Measurements from ENCODE around the gene CCDC57.
A peak's percentile ranks its signal among the peaks of the same experiment; 100 is the strongest.

Gene CCDC57

GRCh38 chr17:82070611-82071010 is 142.0 kb downstream of the CCDC57 start:
- DNase-seq, result no peak
- no peaks in the 10 kb centered on the region for H3K27me3 ChIP-seq (replicated peaks in 2 of 5; ENCODE audit: control insufficient read depth in 4 of 5, insufficient read depth in 5 of 5, low read length in 4 of 5)
- H3K27ac ChIP-seq (ENCODE audit: insufficient read depth in 1 of 2, low read depth in 1 of 2, low read length in 2 of 2, poor library complexity in 1 of 2, severe bottlenecking in 2 of 2), result no peak overlapping the region
- H3K4me3 ChIP-seq (ENCODE audit: control insufficient read depth in 1 of 7, extremely low read depth in 1 of 7, insufficient read depth in 4 of 7, low read depth in 2 of 7, low read length in 6 of 7), result no peak overlapping the region
- peaks cover 0 to 8% (median 5%) of the 10 kb centered on the region in 4 experiments for H3K4me1 ChIP-seq (ENCODE audit: control extremely low read depth in 1 of 4, control insufficient read depth in 4 of 4, insufficient read depth in 4 of 4, low read length in 3 of 4)
- H3K36me3 ChIP-seq (ENCODE audit: control insufficient read depth in 4 of 4, insufficient read depth in 4 of 4, low read length in 3 of 4), result no peaks in the 10 kb centered on the region
- no peaks in the 10 kb centered on the region for H3K9me3 ChIP-seq (ENCODE audit: control extremely low read depth in 1 of 5, control insufficient read depth in 4 of 5, insufficient read depth in 2 of 5, low read depth in 1 of 5, low read length in 4 of 5)
- CTCF ChIA-PET, result interaction anchor here (1.5 kb wide), 1 partner anchor 36 kb away, joined by 3 read pairs; no protein-coding TSS in a partner anchor
- POLR2A ChIA-PET, result no interaction called here

DNA sequence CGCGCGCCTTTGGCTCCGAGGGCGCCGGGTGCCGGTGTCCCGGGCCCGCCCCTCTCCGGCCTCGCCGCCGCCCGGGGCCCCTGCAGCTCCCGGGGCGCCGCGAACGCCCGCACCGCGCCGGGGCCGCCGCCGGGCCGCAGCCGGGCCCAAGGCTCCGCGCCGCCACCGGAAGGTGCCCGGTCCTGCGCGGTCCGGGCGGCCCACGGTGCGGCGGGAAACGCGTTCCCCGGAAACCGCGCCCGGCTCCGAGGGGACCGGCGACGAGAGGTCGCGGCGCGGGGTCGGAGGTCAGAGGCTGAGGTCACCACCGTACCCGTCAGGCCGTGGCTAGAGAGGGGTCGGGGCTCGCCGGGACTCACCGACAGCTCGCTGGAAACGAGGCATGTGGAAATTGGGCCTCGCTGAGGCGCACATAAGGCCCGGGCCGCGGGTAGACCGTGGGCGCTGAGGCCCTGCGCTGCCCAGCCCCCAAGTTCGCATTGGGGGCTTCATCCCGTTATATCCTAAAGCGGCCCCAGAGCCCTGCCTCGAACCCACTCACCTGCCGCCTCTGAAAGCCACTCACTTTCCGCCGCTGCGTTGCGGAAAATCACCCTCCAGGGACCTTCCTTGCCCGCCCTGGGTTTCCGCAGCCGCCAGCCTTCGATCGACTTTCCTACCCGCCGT is 146.9 kb downstream of the CCDC57 start, which contains the start of gene DUS1L:
Gene DUS1L, minus strand, starts transcription at position 167 of the 666 bp plus-strand sequence. CDS start 745 bp downstream, outside the sequence.
- 6% methylated on average over 80 of the region's 88 CpGs for WGBS (ENCODE audit: insufficient coverage)
- no peaks in the 10 kb centered on the region for H3K27me3 ChIP-seq (replicated peaks in 2 of 5; ENCODE audit: control insufficient read depth in 4 of 5, insufficient read depth in 5 of 5, low read length in 4 of 5)
- peaks cover 6 to 36% (median 23%) of the 10 kb centered on the region in 4 experiments for H3K36me3 ChIP-seq (ENCODE audit: control insufficient read depth in 4 of 4, insufficient read depth in 4 of 4, low read length in 3 of 4)
- H3K4me1 ChIP-seq (ENCODE audit: control extremely low read depth in 1 of 4, control insufficient read depth in 4 of 4, insufficient read depth in 4 of 4, low read length in 3 of 4), result peaks cover 0 to 24% (median 16%) of the 10 kb centered on the region in 4 experiments
- ChIA-PET POLR2A (interaction anchor here (1.0 kb wide), 1 partner anchor 35 kb away, joined by 4 read pairs; no protein-coding TSS in a partner anchor), CTCF (interaction anchor here (0.6 to 1.4 kb wide), 6 partner anchors 16 to 81 kb away, joined by 3 to 4 read pairs (median 4); partner anchors contain the start of gene DCXR)
- peak within 1 kb of the TSS; percentile 50 to 89 (median 74) for H3K4me3 ChIP-seq (ENCODE audit: control insufficient read depth in 1 of 7, extremely low read depth in 1 of 7, insufficient read depth in 4 of 7, low read depth in 2 of 7, low read length in 6 of 7)
- peak within 1 kb of the TSS; percentile 40 to 85 for H3K27ac ChIP-seq (ENCODE audit: insufficient read depth in 1 of 2, low read depth in 1 of 2, low read length in 2 of 2, poor library complexity in 1 of 2, severe bottlenecking in 2 of 2)
- H3K9me3 ChIP-seq (ENCODE audit: control extremely low read depth in 1 of 5, control insufficient read depth in 4 of 5, insufficient read depth in 2 of 5, low read depth in 1 of 5, low read length in 4 of 5), result no peaks in the 10 kb centered on the region
- DNase-seq, result peak; percentile 59 to 71 (median 64)

DNA sequence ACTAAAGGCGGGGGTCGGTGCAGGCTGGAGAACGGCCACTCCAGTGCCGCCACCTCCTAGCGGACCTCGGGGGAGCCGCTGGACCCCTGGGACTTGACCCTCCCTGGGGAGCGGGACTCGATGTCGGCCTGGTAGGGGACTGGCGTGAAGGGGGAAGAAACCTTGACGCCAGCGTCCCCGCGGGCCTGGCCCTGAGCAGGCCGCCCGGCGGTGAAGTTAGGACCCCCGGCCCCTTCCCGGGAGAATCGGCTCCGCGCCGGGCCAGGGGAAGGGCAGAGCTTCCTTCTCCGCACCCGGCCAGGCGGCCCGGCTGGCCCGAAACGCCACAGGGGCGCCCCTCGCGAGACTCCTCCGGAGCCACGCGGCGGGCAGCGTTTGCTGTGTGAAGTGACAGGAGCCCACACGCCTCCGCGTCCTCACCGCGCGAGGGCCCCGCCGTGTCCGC is 147.4 kb downstream of the CCDC57 start:
- peak; percentile 30 to 56 (median 42) for DNase-seq
- peak overlapping the region; percentile 25 to 85 for H3K27ac ChIP-seq (ENCODE audit: insufficient read depth in 1 of 2, low read depth in 1 of 2, low read length in 2 of 2, poor library complexity in 1 of 2, severe bottlenecking in 2 of 2)
- H3K27me3 ChIP-seq (replicated peaks in 2 of 5; ENCODE audit: control insufficient read depth in 4 of 5, insufficient read depth in 5 of 5, low read length in 4 of 5), result no peaks in the 10 kb centered on the region
- 1% methylated on average over 47 of the region's 47 CpGs for WGBS (ENCODE audit: insufficient coverage)
- ChIA-PET CTCF (interaction anchor here (1.1 to 1.4 kb wide), 2 partner anchors 28 to 41 kb away, joined by 3 read pairs; partner anchors contain the start of gene DCXR), POLR2A (interaction anchor here (1.0 kb wide), 1 partner anchor 35 kb away, joined by 4 read pairs; no protein-coding TSS in a partner anchor)
- peaks cover 0 to 24% (median 16%) of the 10 kb centered on the region in 4 experiments for H3K4me1 ChIP-seq (ENCODE audit: control extremely low read depth in 1 of 4, control insufficient read depth in 4 of 4, insufficient read depth in 4 of 4, low read length in 3 of 4)
- peaks cover 7 to 42% (median 29%) of the 10 kb centered on the region in 4 experiments for H3K36me3 ChIP-seq (ENCODE audit: control insufficient read depth in 4 of 4, insufficient read depth in 4 of 4, low read length in 3 of 4)
- H3K4me3 ChIP-seq (ENCODE audit: control insufficient read depth in 1 of 7, extremely low read depth in 1 of 7, insufficient read depth in 4 of 7, low read depth in 2 of 7, low read length in 6 of 7), result peak overlapping the region; percentile 50 to 89 (median 74)
- H3K9me3 ChIP-seq (ENCODE audit: control extremely low read depth in 1 of 5, control insufficient read depth in 4 of 5, insufficient read depth in 2 of 5, low read depth in 1 of 5, low read length in 4 of 5), result no peaks in the 10 kb centered on the region

DNA sequence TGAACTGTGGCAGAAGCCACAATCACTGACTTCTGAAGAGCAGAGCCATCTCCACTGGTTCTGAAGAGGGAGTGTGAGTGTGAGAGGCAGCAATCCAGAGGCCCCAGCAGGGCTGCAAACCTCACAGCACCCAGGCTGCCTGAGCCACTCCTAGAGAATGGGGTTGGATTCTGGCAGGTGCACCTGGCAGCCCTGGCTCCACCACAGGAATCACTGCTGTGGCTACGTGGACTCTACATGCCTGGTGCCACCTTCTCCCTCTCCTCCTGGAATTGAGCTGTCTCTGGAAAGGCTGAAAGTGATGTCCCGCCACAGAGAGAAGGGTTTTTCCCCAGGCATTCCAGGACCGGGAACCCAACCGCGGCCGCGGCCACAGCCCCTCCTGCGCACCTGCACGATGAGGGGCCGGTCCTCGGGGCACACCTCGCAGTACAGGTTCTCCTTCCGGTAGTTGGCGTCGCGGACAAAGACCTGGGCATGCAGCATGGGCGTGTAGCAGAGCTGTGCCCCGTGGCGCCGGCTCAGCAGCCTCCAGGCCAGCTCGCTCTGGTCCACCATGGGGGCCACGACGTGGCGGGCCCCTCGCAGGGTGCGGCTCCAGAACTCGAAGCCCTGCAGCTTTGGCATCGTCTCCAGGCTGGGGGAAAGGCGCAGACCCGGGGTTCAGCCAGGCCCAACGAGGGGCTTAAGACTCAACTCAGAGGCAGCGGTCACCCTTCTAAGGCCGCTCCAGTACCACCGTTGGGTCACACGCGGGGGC is 148.0 kb downstream of the CCDC57 start:
- CTCF ChIA-PET, result interaction anchor here (0.7 kb wide), 1 partner anchor 32 kb away, joined by 3 read pairs; no protein-coding TSS in a partner anchor
- POLR2A ChIA-PET, result interaction anchor here (0.5 to 1.0 kb wide), 2 partner anchors 34 to 359 kb away, joined by 3 to 4 read pairs; no protein-coding TSS in a partner anchor
- H3K36me3 ChIP-seq (ENCODE audit: control insufficient read depth in 4 of 4, insufficient read depth in 4 of 4, low read length in 3 of 4), result peaks cover 7 to 48% (median 34%) of the 10 kb centered on the region in 4 experiments
- no peaks in the 10 kb centered on the region for H3K27me3 ChIP-seq (replicated peaks in 2 of 5; ENCODE audit: control insufficient read depth in 4 of 5, insufficient read depth in 5 of 5, low read length in 4 of 5)
- DNase-seq, result no peak
- H3K9me3 ChIP-seq (ENCODE audit: control extremely low read depth in 1 of 5, control insufficient read depth in 4 of 5, insufficient read depth in 2 of 5, low read depth in 1 of 5, low read length in 4 of 5), result no peaks in the 10 kb centered on the region
- peak overlapping the region; percentile 50 to 89 (median 74) for H3K4me3 ChIP-seq (ENCODE audit: control insufficient read depth in 1 of 7, extremely low read depth in 1 of 7, insufficient read depth in 4 of 7, low read depth in 2 of 7, low read length in 6 of 7)
- peaks cover 0 to 24% (median 16%) of the 10 kb centered on the region in 4 experiments for H3K4me1 ChIP-seq (ENCODE audit: control extremely low read depth in 1 of 4, control insufficient read depth in 4 of 4, insufficient read depth in 4 of 4, low read length in 3 of 4)
- WGBS (ENCODE audit: insufficient coverage), result 47% methylated on average over 31 of the region's 36 CpGs
- peak overlapping the region in 1 of 2 experiments; percentile 85 for H3K27ac ChIP-seq (ENCODE audit: insufficient read depth in 1 of 2, low read depth in 1 of 2, low read length in 2 of 2, poor library complexity in 1 of 2, severe bottlenecking in 2 of 2)

DNA sequence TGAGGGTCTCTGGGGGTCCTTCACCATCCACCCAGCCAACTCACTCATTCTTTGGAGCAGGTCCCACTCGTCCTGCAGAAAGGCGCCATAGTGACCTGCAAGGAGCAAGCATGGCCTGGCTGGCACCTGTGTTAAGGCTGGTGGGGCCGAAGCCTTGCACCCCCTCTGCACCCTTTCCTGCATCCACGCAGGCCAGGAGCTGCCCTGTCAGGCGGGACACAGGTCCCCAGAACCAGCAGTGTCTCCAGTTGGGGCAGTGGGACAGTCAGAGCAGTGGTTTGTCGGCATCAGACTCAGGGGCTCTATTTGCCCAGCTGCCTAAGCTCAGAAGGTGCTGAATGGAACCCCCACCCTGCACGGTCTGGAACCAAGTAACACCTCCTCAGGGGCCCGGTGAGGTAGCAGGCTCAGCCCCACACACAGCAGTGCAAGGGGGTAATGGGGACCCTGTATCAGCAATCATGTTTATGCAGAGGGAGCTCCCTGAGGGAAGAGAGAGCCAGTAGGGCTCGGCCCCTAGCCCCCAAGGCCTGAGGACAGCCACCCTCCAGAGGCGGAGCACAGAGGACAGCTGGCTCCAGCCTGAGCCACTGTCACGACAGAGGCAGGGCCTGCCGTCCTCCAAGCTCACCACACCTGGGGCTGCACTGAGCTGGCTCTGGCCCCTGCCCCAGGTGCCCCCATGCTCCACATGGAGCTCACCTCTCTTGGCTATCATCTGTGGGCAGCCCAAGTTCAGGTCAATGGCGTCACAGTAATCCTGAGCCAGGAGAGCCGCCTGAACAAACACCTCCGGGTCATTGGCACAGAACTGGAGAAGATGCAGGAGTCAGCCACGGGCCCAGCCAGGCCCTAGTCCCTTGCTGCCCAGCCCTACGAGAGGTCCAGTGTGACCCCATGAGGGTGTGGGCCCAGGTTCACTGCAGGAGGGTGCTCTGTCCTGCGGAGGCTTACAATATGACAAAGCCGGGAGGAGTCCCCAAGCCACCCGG is 148.9 kb downstream of the CCDC57 start:
- Histone ChIP-seq H3K36me3 (ENCODE audit: control insufficient read depth in 4 of 4, insufficient read depth in 4 of 4, low read length in 3 of 4) (peaks cover 7 to 57% (median 38%) of the 10 kb centered on the region in 4 experiments), H3K4me3 (ENCODE audit: control insufficient read depth in 1 of 7, extremely low read depth in 1 of 7, insufficient read depth in 4 of 7, low read depth in 2 of 7, low read length in 6 of 7) (peak overlapping the region in 2 of 7 experiments; percentile 11 to 89), H3K4me1 (ENCODE audit: control extremely low read depth in 1 of 4, control insufficient read depth in 4 of 4, insufficient read depth in 4 of 4, low read length in 3 of 4) (peaks cover 0 to 24% (median 16%) of the 10 kb centered on the region in 4 experiments), H3K27ac (ENCODE audit: insufficient read depth in 1 of 2, low read depth in 1 of 2, low read length in 2 of 2, poor library complexity in 1 of 2, severe bottlenecking in 2 of 2) (no peak overlapping the region), H3K9me3 (ENCODE audit: control extremely low read depth in 1 of 5, control insufficient read depth in 4 of 5, insufficient read depth in 2 of 5, low read depth in 1 of 5, low read length in 4 of 5) (no peaks in the 10 kb centered on the region), H3K27me3 (replicated peaks in 2 of 5; ENCODE audit: control insufficient read depth in 4 of 5, insufficient read depth in 5 of 5, low read length in 4 of 5) (no peaks in the 10 kb centered on the region)
- ChIA-PET CTCF (interaction anchor here (0.7 kb wide), 1 partner anchor 31 kb away, joined by 3 read pairs; no protein-coding TSS in a partner anchor), POLR2A (interaction anchor here (0.5 kb wide), 1 partner anchor 359 kb away, joined by 3 read pairs; no protein-coding TSS in a partner anchor)
- DNase-seq, result no peak
- 96% methylated on average over 19 of the region's 20 CpGs for WGBS (ENCODE audit: insufficient coverage)

DNA sequence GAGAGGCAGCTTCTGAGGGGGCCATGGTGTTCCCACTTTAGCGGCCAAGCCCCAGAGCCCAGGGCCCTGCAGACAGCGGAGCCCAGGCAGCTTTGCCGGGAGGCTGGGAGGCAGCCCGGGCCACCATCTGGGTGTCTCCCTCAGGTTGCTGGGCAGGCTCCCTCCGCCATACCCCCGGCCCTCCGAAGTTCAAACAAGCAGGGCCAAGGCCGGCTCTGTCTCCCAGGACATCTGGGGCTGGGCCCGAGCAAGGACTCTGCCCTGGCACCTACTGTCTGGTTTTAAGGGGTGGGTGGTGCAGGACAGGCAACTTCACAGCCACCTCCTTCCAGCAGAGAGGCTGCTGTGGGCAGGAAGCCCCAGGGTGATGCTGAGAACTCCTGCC is 149.7 kb downstream of the CCDC57 start:
- H3K4me1 ChIP-seq (ENCODE audit: control extremely low read depth in 1 of 4, control insufficient read depth in 4 of 4, insufficient read depth in 4 of 4, low read length in 3 of 4), result peaks cover 0 to 24% (median 16%) of the 10 kb centered on the region in 4 experiments
- H3K27ac ChIP-seq (ENCODE audit: insufficient read depth in 1 of 2, low read depth in 1 of 2, low read length in 2 of 2, poor library complexity in 1 of 2, severe bottlenecking in 2 of 2), result no peak overlapping the region
- H3K36me3 ChIP-seq (ENCODE audit: control insufficient read depth in 4 of 4, insufficient read depth in 4 of 4, low read length in 3 of 4), result peaks cover 7 to 64% (median 41%) of the 10 kb centered on the region in 4 experiments
- no peaks in the 10 kb centered on the region for H3K9me3 ChIP-seq (ENCODE audit: control extremely low read depth in 1 of 5, control insufficient read depth in 4 of 5, insufficient read depth in 2 of 5, low read depth in 1 of 5, low read length in 4 of 5)
- 89% methylated on average over 7 of the region's 9 CpGs for WGBS (ENCODE audit: insufficient coverage)
- H3K4me3 ChIP-seq (ENCODE audit: control insufficient read depth in 1 of 7, extremely low read depth in 1 of 7, insufficient read depth in 4 of 7, low read depth in 2 of 7, low read length in 6 of 7), result no peak overlapping the region
- ChIA-PET POLR2A (no interaction called here), CTCF (interaction anchor here (1.3 kb wide), 1 partner anchor 25 kb away, joined by 4 read pairs; the partner anchor contains the start of gene DCXR)
- no peaks in the 10 kb centered on the region for H3K27me3 ChIP-seq (replicated peaks in 2 of 5; ENCODE audit: control insufficient read depth in 4 of 5, insufficient read depth in 5 of 5, low read length in 4 of 5)
- DNase-seq, result no peak

All from common myeloid progenitor, CD34-positive (primary cell).